NCI-H1436 (cell line): Measurements from ENCODE around the gene OPN1MW3.
A peak's percentile ranks its signal among the peaks of the same experiment; 100 is the strongest.
"Not testable (repeated sequence)": the region's sequence is repeated elsewhere in the genome, so short reads cannot be mapped to it uniquely, and the experiment has no call there.

Experiments
- DNase-seq: peaks from one replicate; lab custom pipeline; 2025; lab: John Stamatoyannopoulos, UW

Gene OPN1MW3

GRCh38 chrX:154296731-154297130 is 39.3 kb downstream of the OPN1MW3 start:
- DNase-seq: no peak

GRCh38 chrX:154298312-154298711 is 40.9 kb downstream of the OPN1MW3 start:
- DNase-seq: no peak

- DNase-seq: no peak
Observed at GRCh38 chrX:154300816-154301215, 43.4 kb downstream of the OPN1MW3 start.

GRCh38 chrX:154302998-154303397 is 45.6 kb downstream of the OPN1MW3 start:
- DNase-seq: not testable (repeated sequence)

DNA sequence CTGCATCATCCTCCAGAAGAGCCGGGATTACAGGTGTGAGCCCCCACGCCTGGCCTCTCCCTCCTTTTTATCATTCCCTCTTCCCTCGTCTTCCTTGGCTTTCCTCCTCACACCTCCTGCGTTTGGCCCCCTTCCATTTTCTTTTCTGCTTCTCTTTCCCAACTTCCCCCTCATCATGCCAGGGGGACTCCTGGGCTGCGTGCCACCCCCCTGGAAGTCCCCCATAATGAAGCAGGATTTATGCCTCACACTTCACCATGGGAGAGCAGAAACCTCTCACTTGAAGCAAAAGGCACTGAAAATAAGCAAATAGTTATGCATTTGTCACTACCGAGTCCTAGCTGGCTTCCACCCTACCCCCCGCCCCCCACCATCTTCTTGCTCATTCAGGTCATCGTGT is 46.1 kb downstream of the OPN1MW3 start:
- no peak for DNase-seq

GRCh38 chrX:154304846-154305245 is 47.5 kb downstream of the OPN1MW3 start:
- no peak for DNase-seq

DNA sequence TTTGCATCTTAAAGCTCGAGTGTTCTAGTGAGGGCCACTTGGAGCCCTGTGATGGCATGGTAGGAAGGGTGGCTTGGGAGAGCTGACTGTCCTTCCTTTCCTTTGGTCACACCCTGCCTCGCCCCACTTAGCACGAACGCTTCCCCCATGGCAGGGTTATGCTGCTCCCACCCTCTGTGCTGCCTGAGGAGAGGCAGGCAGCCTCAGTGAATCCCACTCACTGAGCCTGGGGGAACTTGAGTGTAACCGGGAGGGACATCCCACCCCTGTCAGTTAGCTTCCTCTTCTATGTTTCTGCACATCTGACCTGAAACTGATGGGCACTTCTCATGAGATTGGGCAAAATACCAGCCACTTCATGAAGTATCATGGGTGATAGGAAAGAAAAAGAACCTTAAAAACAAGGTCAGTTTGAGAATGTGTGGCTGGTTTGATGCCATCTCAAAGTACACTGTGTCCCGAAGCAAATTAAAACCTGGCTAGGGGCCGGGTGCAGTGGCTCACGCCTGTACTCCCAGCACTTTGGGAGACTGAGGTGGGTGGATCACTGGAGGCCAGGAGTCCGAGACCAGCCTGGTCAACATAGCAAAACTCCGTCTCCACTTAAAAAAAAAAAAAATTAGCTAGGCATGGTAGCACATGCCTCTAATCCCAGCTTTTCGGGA is 48.3 kb downstream of the OPN1MW3 start:
- DNase-seq: no peak

GRCh38 chrX:154307202-154307601 is 49.8 kb downstream of the OPN1MW3 start:
- DNase-seq: no peak

GRCh38 chrX:154308108-154308946 is 50.9 kb downstream of the OPN1MW3 start:
- peak; percentile 11 for DNase-seq

GRCh38 chrX:154309041-154309775 is 51.8 kb downstream of the OPN1MW3 start:
- DNase-seq: no peak

DNA sequence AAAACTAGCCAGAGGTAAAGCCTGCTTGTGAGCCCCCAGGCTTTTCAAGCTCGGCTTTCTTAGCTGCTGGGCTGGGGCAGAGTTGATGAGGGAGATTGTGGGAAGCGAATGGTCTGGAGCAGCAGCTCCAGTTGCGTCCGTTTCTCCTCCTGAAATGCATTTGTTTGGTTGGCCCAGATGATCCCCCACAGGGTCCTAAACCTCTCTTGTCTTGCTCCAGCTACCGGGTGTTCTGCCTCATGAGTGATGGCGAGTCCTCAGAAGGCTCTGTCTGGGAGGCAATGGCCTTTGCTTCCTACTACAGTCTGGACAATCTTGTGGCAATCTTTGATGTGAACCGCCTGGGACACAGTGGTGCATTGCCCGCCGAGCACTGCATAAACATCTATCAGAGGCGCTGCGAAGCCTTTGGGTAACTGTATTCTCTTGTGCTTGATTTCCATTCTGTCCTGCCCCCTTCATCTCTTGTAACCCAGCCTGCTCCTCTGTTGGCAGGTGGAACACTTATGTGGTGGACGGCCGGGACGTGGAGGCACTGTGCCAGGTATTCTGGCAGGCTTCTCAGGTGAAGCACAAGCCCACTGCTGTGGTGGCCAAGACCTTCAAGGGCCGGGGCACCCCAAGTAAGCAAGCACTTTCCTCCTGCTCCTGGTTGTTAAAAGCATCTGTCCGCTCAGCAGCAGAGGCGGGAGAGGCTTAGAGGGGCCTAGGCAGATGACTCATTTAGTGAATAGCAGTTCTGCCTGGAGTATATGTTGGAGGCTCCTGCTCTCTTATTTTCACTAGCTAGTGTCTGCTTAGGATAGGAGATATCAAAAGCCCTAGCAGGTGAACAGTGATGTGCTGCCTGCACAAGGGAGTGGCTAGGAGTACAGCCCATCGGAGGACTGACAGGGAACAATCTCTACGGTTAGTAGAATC is 53.5 kb downstream of the OPN1MW3 start:
- no peak for DNase-seq

DNA sequence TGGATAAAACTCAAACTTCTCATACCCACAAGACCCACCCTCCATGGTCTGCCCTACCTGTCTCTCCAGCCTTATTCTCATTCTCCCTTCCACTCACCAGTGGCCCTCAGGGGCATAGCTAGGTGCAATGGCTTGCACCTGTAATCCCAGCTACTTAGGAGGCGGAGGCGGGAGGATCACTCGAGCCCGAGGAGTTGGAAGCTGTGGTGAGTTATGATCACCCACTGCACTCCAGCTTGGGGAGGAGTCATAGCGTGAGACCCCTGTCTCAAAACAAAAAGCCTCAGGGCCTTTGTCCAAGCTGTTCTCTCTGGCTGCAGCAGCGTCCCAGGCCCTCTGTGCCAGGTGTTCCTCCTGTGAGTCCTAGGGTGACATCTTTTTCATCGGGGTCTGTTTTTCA is 54.7 kb downstream of the OPN1MW3 start:
- no peak for DNase-seq

GRCh38 chrX:154313147-154313546 is 55.8 kb downstream of the OPN1MW3 start:
- DNase-seq: no peak

DNA sequence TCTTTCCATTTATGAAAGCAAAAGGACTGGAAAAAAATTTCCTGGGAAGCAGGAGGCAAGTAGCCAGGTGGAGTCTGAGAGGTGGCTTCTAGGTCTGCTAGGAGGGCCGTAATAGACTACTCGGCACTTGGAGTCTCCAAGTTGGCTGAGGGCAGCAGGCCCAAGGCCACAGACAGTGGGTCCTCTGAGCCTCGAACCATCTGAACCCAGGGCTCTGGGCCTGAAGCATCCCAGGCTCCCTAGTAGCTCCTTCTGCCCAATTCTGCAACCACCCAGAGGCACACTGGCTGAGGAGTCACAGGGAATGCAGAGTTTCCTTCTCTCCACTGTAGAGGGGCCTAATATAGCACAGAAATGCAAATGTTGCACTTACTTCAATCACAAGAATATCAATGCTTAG is 58.0 kb downstream of the OPN1MW3 start:
- DNase-seq: no peak

GRCh38 chrX:154317391-154317995 is 60.1 kb downstream of the OPN1MW3 start:
- peak; percentile 6 for DNase-seq

DNA sequence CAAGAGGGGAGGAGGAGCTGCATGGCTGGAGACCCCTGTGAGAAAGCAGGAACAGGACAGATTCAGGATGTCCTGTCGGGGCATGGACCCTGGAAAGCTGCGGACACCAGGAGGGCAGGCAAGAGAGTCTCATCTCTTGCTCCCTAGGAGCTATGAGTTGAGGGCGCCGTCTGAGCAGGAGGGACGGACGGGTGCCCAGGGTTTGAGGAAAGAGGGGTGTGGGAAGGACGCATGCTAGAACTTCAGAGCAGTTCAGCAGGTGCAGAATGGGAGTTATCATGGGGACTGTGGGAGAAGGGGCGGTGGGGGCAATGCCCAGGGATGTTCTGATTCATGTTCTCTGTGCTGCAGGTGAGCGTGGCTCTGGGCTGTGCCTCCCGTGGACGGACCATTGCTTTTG is 63.0 kb downstream of the OPN1MW3 start:
- no peak for DNase-seq
